Muscle layer of duodenum (tissue), 2 donors: ENCODE results near the gene OPCML.

Experiments
- H3K27ac ChIP-seq: one replicate; pipeline ENCODE4 v1.7.0; 2013; ENCODE audit warnings: mild to moderate bottlenecking, low read length
- H3K27me3 ChIP-seq: one replicate; pipeline ENCODE4 v1.7.0; 2013; ENCODE audit warnings: low read depth, mild to moderate bottlenecking, control low read depth, low read length
- H3K36me3 ChIP-seq, 2 donors: one replicate each; pipeline ENCODE4 v1.7.0; 2013; ENCODE audit warnings: low read length in 2 of 2, control low read depth in 1 of 2, mild to moderate bottlenecking in 1 of 2; ENCODE audit not compliant: insufficient read depth in 2 of 2, control insufficient read depth in 1 of 2
- H3K4me1 ChIP-seq, 2 donors: one replicate each; pipeline ENCODE4 v1.7.0; 2013; ENCODE audit warnings: low read length in 2 of 2, mild to moderate bottlenecking in 2 of 2, control low read depth in 1 of 2, moderate library complexity in 1 of 2; ENCODE audit not compliant: insufficient read depth in 2 of 2, control insufficient read depth in 1 of 2
- H3K4me3 ChIP-seq, 2 donors: one replicate each; pipeline ENCODE4 v1.7.0; 2013; ENCODE audit warnings: low read length in 2 of 2, low read depth in 1 of 2, mild to moderate bottlenecking in 1 of 2
- H3K9me3 ChIP-seq, 2 donors: one replicate each; pipeline ENCODE4 v1.7.0; 2013; ENCODE audit warnings: low read length in 2 of 2, control low read depth in 1 of 2, mild to moderate bottlenecking in 1 of 2; ENCODE audit not compliant: control insufficient read depth in 1 of 2
- donor health status: healthy.

Gene OPCML

DNA sequence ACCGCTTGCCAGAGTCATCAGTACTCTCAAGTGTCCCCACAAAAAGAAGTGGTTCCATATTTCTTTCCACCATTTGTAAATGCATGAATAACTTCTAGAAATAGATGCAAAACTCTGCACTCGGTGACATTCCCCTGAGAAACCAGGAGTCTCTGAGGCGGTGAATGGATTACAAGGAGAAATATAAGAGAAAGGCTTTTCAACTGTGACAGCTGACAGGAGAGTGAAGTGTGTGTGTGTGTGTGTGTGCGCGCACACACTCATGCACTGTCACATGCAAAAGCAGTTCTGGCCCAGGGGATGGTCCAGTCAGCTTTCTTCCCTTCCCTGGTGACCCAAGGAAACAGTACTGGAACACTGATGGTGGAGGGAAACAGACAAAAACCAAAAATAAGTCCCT is 710.0 kb downstream of the OPCML start:
- H3K36me3 ChIP-seq = no peaks in the 10 kb centered on the region
- no peak overlapping the region for H3K4me3 ChIP-seq
- no peaks in the 10 kb centered on the region for H3K27me3 ChIP-seq
- no peak overlapping the region for H3K27ac ChIP-seq
- H3K4me1 ChIP-seq = no peaks in the 10 kb centered on the region
- no peaks in the 10 kb centered on the region for H3K9me3 ChIP-seq

DNA sequence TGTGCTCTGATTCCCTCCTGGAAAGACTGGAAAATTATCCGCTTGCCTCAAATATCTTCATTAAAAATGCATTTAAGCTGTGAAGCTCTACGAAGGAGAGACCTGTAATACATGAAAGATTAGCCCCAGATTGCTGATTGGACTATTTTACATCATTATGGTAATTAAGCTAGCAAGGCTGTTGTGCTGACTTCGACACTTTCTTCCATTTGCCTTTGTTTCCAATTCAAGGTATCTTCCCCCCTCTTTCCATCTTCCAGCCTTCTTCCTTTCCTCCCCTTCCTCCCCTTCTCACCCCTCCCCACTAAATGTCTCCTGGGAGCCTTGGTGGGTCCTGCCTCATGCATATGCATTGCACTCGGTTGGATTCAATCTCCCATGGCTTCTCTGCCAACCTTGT is 710.8 kb downstream of the OPCML start:
- H3K27me3 ChIP-seq = no peaks in the 10 kb centered on the region
- H3K4me1 ChIP-seq = no peaks in the 10 kb centered on the region
- no peaks in the 10 kb centered on the region for H3K36me3 ChIP-seq
- no peak overlapping the region for H3K4me3 ChIP-seq
- H3K27ac ChIP-seq = no peak overlapping the region
- H3K9me3 ChIP-seq = no peaks in the 10 kb centered on the region

- H3K9me3 ChIP-seq = no peaks in the 10 kb centered on the region
- H3K4me3 ChIP-seq = no peak overlapping the region
- no peaks in the 10 kb centered on the region for H3K27me3 ChIP-seq
- no peaks in the 10 kb centered on the region for H3K4me1 ChIP-seq
- H3K27ac ChIP-seq = no peak overlapping the region
- H3K36me3 ChIP-seq = no peaks in the 10 kb centered on the region
Measured at GRCh38 chr11:132821014-132821413, 711.3 kb downstream of the OPCML start.

DNA sequence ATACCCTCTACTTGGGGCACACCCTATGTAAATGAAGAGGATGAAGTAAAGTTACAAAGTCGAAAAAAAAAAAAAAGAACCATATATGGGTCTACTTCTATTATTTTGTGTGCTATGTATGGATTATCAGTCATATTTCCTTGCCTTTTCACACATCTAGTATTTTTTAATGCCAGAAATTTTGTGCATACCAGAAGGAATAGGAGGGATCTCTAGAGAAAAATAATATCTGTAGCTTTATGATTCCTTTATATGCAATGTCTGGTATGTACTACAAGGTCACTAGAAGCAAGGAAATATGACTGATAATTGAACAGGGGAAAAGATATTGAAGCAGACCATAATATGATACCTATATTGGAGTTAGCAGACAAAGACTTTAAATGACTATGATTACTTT is 713.4 kb downstream of the OPCML start:
- no peak overlapping the region for H3K27ac ChIP-seq
- H3K4me3 ChIP-seq = no peak overlapping the region
- no peaks in the 10 kb centered on the region for H3K9me3 ChIP-seq
- H3K27me3 ChIP-seq = no peaks in the 10 kb centered on the region
- H3K4me1 ChIP-seq = no peaks in the 10 kb centered on the region
- no peaks in the 10 kb centered on the region for H3K36me3 ChIP-seq

DNA sequence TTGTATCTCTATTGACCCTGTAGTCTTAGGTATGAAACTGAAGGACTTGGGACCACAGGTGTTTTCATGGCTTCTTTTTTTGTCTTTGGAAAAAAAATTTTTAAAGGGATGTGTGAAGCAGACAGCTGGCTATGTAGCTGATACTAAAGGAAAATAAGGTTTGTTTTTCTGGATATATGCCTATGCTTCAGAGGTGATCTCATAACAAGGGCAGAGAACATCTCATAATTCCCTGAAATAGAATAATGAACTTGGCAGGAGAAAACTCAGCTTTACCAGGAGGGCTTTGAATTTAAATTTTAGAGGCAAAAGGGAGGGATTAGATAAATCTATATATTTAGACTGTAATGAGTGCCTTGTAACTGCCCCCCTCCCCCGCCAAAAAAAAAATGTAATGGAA is 714.9 kb downstream of the OPCML start:
- no peaks in the 10 kb centered on the region for H3K27me3 ChIP-seq
- no peak overlapping the region for H3K4me3 ChIP-seq
- H3K27ac ChIP-seq = no peak overlapping the region
- no peaks in the 10 kb centered on the region for H3K9me3 ChIP-seq
- no peaks in the 10 kb centered on the region for H3K36me3 ChIP-seq
- H3K4me1 ChIP-seq = no peaks in the 10 kb centered on the region

- Histone ChIP-seq H3K4me1 (no peaks in the 10 kb centered on the region), H3K27me3 (no peaks in the 10 kb centered on the region), H3K9me3 (no peaks in the 10 kb centered on the region), H3K4me3 (no peak overlapping the region), H3K36me3 (no peaks in the 10 kb centered on the region), H3K27ac (no peak overlapping the region)
Measured at GRCh38 chr11:132814410-132814809, 717.9 kb downstream of the OPCML start.

DNA sequence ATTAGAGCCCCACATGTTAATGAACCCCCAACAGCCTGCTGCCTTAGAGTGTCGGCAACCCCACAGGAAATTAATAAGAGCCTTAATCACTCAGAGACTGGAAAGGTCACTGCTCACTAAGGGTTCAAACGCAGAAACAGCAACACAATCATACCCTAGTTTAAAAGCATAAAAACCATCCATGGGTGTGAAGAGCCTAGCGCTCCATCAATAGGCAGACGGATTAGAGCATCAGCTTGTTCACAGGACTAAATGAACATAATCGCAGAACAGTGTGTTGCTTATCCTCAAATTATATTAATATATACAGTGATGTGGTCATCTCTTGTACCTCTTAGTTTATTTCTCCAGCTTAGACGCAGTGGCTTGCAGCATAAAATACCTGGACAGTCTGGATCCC is 720.7 kb downstream of the OPCML start:
- Histone ChIP-seq H3K27ac (no peak overlapping the region), H3K4me1 (no peaks in the 10 kb centered on the region), H3K27me3 (no peaks in the 10 kb centered on the region), H3K4me3 (no peak overlapping the region), H3K9me3 (peaks cover 0 to 1% of the 10 kb centered on the region in 2 donors), H3K36me3 (no peaks in the 10 kb centered on the region)

DNA sequence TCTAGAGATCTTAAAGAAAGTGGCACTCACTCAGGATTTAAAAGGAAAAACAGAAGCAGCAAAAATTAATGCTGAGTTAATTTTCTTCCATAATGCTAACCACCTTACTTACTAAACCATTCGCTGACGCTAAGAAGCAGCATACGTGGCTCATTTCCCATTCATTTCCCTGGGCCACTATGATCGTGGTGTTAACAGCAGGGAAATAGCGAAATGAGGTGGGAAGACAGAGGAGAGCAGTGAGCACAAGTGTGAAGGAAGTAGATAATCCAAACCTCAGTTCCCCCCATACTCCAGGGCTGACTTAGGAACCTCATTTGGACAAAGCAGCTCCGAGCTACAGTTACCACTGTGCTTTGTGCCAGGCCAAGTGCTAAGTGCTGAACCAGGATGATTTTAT is 723.2 kb downstream of the OPCML start:
- no peaks in the 10 kb centered on the region for H3K27me3 ChIP-seq
- no peak overlapping the region for H3K4me3 ChIP-seq
- H3K9me3 ChIP-seq = peaks cover 0 to 5% of the 10 kb centered on the region in 2 donors
- H3K27ac ChIP-seq = no peak overlapping the region
- H3K36me3 ChIP-seq = no peaks in the 10 kb centered on the region
- no peaks in the 10 kb centered on the region for H3K4me1 ChIP-seq

DNA sequence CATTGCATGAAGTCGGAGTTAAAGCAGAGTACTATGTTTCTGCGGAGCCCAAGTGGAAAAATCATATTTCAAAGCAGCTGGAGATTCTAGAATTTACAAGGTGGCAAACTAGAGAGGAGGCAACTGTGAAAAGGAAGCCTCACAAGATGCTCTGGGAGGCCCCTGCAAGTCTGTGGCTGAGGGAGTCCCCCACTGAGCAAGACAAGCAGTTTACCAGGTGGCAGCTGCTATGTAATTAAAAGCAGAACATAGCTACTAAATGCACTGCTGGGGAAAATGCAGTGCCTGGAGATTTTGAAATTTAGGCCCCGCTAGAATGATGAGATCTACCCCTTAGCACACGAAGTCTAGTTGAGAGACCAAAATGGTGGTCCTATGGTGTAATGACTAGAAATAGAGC is 728.0 kb downstream of the OPCML start:
- H3K4me1 ChIP-seq = no peaks in the 10 kb centered on the region
- no peaks in the 10 kb centered on the region for H3K36me3 ChIP-seq
- H3K4me3 ChIP-seq = no peak overlapping the region
- H3K27ac ChIP-seq = no peak overlapping the region
- peaks cover 0 to 7% of the 10 kb centered on the region in 2 donors for H3K9me3 ChIP-seq
- no peaks in the 10 kb centered on the region for H3K27me3 ChIP-seq

GRCh38 chr11:132803436-132803835 is 728.9 kb downstream of the OPCML start:
- H3K9me3 ChIP-seq = peaks cover 0 to 8% of the 10 kb centered on the region in 2 donors
- H3K4me1 ChIP-seq = no peaks in the 10 kb centered on the region
- no peak overlapping the region for H3K4me3 ChIP-seq
- H3K27ac ChIP-seq = no peak overlapping the region
- H3K27me3 ChIP-seq = no peaks in the 10 kb centered on the region
- H3K36me3 ChIP-seq = no peaks in the 10 kb centered on the region

DNA sequence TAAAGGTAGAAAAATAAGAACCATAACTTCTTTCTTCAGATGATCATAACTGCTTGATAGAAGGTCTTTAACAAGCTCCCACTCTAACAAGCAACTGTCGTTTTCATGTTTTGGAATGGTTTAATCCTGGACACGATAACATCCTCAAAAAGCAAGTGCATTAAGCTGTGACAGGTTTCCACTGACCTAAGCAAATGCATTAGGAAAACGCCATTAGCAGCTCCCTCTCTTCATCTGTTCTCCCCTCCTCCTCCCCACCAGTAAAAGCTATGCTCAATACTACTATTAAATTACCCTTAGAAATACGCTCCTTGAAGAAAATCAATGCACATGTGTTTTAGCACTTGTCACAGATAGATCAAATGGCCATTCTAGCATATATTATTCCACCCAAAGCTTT is 729.4 kb downstream of the OPCML start:
- H3K27me3 ChIP-seq = no peaks in the 10 kb centered on the region
- H3K36me3 ChIP-seq = no peaks in the 10 kb centered on the region
- no peak overlapping the region for H3K4me3 ChIP-seq

DNA sequence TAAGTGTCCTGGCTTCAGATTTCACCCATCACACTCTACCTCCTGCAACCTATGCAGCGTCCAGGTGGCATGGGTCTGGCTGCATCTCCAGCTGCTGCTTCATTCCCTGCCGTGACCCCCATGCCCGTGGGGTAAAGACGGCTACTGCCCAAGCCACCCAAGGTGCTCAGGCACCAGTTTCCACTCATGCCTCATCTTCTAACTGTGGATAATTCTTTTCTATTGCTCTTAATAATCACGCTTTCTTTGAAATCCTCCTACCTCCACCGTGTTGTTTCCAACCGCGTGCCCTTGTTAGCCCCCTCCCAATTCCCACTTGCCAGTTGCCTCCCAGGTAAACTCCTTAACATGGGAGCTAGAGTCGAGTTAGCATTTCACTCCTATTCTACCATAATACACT is 738.5 kb downstream of the OPCML start:
- Histone ChIP-seq H3K36me3 (no peaks in the 10 kb centered on the region), H3K27ac (no peak overlapping the region), H3K4me1 (no peaks in the 10 kb centered on the region), H3K4me3 (no peak overlapping the region), H3K9me3 (no peaks in the 10 kb centered on the region), H3K27me3 (no peaks in the 10 kb centered on the region)

More for the DNA sequence above, 729.4 kb downstream of the OPCML start:
- H3K27ac ChIP-seq = no peak overlapping the region
- H3K4me1 ChIP-seq = no peaks in the 10 kb centered on the region
- peaks cover 0 to 8% of the 10 kb centered on the region in 2 donors for H3K9me3 ChIP-seq
